HG02571 (cell line): ENCODE measurements around the gene XRCC1.

Experiments used
- ATAC-seq: cut with Tn5 transposase; IDR thresholded peaks from one replicate; pipeline ENCODE4 v1.9.1; 2021; ENCODE audit warnings: mild to moderate bottlenecking, moderate library complexity; ENCODE audit not compliant: unreplicated experiment

The XRCC1 gene, protein sequence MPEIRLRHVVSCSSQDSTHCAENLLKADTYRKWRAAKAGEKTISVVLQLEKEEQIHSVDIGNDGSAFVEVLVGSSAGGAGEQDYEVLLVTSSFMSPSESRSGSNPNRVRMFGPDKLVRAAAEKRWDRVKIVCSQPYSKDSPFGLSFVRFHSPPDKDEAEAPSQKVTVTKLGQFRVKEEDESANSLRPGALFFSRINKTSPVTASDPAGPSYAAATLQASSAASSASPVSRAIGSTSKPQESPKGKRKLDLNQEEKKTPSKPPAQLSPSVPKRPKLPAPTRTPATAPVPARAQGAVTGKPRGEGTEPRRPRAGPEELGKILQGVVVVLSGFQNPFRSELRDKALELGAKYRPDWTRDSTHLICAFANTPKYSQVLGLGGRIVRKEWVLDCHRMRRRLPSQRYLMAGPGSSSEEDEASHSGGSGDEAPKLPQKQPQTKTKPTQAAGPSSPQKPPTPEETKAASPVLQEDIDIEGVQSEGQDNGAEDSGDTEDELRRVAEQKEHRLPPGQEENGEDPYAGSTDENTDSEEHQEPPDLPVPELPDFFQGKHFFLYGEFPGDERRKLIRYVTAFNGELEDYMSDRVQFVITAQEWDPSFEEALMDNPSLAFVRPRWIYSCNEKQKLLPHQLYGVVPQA

DNA sequence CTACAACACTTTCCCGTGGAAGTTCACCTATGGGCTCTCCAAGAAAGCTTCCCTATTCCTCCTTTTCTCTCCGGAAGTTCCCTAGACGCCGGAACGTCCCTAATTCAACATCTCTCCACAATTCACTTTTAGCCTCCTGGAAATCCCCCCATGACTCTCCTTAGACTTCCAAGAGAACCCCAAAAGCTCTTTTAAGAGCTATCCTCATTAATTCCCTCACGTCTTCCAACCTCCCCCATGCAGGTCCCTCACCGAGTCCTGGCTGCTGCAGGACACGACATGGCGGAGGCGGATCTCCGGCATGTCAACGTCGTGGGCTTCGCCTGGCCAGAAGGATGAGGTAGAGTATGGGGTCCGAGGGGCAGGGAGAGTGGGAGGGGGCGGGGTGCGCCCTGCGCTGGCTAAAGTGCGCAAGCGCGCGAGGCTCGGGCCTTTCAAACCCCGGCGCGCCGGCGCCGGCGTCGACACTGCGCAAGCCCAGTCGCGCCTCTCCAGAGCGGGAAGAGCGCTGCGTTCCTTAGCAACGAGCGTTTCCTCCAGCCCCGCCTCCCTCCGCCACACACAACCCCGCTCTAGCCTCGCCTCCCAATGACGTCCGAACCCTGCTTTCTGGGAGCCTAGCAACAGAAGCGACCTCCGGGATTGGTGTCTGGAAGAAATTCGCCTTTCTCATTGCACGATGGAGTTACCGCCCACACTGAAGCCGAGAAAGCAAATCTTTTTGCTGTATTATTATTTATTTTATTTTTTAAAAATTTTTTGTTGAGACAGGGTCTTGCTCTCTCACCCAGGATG, at the start of gene XRCC1, which contains the start of gene PINLYP:
Gene XRCC1, minus strand, starts transcription at position 372 of the 795 bp plus-strand sequence. Its CDS starts 69 bp downstream, at position 303.
Gene PINLYP, plus strand, starts transcription at position 646 of the 795 bp plus-strand sequence. CDS start 1,391 bp downstream, outside the sequence.
- peak; percentile 95 for ATAC-seq

DNA sequence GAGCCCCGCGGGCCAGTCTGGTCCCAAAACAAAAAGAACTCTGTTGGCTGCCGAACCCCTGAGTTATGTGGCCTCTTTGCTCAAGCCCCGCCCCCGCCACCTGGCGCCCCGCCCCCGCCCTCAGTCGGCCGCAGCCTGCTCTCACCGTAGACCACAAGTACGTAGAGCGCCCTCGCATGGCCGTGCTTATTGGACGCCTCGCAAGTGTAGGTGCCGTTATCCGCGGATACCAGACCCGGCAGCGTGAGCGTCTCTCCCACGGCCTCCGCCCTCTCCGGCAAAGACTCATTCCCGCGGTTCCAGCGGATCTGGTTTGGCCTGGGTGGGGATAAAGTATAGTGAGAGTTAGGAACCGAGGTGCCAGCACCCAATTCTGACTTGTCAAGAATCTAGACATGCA, 49.6 kb upstream of the XRCC1 start:
- no peak for ATAC-seq

DNA sequence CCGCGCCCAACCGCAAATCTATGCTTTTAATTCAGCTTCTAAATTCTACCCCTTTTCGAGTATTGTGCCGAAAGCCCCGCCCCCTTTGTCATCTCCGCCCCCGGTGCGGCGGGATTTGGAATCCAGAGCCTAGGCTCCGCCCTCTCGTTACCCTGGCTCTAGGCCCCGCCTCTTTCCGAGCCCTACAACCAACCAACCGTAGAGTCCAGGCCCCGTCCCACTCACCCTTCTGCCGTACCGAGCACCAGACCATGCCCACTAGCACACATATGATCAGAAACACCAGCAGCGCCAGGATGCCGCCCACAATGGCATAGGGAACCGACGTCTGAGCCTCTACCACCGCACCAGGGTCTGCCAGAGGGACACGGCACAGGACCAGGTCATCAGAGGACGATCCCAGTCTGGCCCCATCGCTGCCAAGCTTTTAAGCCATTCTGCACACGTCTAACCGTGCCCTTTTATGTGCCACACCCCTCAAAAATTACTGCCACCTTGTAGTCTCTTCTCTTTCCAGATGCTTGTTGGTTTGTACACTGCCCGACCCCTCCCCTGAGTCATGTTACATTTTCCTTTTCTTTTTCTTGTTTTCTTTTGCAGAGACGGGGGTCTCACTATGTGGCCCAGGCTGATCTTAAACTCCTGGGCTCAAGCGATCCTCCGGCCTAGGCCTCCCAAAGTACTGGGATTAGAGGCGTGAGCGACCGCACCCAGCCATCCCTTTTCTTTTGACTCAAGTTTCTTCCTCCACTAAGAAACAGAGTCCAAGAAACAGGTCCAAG, 48.8 kb upstream of the XRCC1 start:
- no peak for ATAC-seq

DNA sequence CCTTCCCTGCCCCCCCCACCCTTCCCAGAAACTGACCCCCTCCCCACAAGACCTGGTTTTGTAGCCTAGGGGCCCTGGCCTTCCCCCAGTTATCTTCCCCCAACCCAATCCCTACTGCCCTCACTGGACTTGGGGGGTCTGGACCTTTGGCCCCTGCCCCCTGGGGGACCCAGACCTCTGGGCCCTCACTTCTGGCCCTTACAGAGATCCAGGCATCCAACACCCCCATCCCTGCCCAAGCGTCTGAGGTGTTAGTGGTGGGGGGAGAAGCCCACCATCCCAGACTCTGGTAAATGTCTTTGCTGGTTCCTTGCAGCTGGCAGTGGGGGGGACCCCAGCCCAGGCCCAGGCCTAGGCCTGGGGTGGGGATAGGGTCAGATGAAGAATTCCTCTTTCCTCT, 47.6 kb upstream of the XRCC1 start:
- no peak for ATAC-seq

DNA sequence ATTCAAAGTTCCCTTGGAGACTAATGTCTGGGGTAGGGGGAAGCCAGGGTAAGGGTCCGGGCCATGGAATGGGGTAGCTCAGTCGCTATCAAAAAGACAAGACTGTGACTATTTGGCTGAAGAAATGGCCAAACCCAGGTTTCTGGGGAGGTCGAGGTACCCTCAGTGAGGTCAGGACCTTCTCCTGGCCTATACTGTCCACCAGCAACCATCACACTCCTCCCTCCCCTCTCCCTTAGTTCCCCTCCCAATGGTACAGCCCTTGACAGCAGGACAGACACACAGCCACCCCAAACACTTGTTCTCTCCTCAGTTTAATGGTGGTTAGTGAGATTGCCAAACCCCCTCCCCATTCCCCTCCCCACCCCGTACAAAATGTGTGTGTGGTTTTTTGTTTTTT, 46.7 kb upstream of the XRCC1 start:
- ATAC-seq: no peak

DNA sequence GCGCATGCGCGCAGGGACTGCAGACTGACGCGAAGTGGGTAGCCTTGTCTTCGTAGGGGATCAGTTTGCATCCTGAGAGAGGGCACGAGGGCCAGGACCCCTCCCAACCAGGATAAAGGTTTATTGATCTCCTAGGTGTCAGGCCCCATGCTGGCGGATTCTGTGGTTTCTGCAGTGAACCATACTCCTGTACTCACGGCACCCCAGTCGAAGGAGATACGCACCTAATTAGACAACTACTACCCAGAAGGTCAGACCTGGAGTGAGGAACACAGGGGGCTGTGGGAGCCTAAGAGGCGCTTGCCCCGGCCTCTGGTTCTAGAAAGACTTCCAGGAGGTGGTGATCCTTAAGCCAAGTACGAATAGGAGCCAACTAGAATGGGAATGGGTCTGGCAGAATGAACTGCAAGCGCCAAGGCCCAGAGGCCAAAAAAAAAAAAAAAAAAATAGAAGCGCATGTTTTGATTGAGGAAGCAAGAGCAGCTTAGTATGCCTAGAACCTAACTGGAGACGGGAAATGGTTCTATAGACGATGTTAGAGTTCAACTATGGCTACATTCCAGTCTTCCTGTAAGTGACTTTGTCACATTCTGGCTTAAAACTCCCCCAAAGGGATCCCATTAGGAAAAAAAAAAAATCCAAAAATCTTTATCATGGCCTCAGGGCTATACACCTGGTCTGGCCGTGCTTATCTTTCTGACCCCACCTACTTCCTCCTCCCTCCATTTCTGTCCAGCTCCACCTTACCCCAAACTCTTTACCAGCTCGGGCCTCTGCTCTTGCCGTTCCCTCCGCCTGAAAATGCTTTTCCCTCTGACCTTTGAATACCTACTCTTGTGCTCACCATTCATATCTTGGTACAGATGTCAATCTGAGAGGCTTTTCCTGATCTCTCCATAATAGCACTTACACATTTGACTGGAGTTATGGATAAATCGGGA, 45.0 kb upstream of the XRCC1 start:
- ATAC-seq: no peak

DNA sequence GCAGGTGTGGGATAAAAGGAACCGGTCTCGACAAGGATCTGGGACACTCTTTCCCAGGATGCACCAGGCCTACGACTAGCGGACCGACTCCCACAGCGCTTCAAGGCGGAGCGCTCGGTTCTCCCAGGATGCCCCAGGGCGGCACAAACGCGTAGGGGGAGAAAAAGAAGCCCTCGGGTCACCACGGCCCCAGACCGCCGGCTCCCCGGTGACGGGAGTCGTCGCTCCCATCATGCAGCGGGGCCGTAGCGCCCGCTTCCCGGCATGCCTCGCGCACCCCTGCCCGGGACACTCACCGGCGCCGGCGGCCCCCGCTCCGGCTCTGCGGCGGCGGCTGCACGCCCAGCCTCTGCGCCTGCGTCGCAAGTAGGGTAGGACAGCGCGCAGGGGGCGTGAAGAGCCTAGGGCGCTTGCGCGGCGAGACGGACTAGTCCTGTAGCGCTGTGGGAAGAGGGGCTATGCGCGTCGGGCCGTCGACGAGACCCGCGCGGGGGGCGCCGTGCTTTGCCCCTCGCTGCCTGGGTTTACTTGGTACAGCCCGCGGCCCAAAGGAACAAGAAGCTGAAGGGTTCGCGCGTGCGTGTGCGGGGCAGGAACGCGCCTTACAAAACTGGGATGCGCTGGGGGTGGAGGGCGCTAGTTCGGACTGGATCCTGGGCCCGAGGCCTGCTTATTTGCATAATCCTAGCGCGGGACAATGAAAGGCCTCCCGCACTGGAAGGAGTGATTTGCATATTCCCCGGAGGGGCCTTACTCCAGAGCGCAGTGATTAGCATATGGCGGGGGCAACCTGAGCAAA, 44.1 kb upstream of the XRCC1 start, which contains the start of gene ZNF428:
Gene ZNF428, minus strand, starts transcription at position 368 of the 799 bp plus-strand sequence. CDS start 5,325 bp downstream, outside the sequence.
- ATAC-seq: peak; percentile 74

DNA sequence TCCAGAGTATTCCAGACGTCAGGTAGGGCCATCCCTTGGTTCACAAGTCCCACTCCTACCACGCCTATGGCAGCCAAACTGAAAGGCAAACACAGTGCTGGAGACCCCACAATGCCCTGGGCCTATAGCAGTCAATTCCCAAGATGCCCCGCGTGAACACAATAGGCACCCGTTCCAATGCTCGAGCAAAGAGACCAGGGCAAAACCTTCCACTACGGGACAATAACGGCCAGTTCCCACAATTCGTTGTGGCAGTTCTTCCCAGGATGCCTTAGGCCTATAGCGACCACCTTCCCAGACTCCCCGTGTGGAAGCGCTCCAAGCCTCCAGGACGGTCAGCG, 43.6 kb upstream of the XRCC1 start:
- ATAC-seq: peak; percentile 21

DNA sequence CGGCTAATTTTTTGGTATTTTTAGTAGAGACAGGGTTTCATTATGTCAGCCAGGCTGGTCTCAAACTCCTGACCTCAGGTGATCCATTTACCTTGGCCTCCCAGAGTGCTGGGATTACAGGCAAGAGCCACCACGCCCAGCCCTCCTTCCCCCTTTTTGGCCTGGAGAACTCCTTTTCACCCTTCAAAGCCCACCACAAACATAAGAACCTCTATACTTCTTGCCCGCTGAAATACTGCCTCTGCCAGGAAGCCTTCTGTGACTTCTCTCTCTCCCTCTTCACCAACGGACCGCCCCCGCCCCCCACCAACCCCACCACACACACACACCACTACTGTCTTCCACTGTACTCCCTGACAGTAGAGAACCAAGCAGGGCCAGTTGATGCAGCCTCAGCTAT, 41.6 kb upstream of the XRCC1 start:
- no peak for ATAC-seq

DNA sequence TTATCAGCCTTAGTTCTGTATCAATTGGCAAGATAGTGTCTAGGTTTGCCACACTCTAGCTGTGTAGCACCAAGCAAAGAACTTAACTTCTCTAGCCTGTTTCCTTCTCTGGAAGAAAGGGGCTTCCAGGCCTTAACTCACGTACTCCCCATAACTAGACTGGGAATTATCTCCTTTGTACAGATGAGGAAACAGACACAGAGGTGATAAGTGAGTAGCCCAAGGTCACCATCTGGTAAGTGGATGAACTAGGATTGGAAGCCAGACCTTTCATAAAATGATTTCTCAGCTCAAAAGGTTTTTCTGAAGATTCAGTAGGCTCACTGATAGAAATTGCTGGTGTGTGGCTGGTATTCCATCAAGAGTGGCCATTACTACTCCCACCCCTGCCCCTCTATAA, 41.0 kb upstream of the XRCC1 start:
- no peak for ATAC-seq

DNA sequence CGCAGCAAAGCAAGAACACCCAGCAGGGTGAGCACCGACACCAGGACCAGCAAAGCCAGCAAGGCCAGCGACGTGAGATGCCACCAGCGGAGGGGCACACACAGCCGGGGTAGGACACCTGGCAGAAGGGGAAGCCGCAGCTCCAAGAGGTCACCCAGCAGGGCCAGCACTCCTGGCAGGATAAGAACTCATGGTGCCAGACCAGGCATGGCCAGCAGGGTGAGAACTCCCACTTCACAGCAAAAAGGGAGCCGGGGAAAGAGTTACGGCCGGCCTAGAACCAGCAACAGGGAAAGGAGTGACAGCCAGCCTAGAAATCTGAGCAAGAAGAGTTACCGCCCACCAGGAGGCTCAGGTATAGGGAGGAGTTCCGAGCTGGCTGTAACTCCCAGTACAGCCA, 37.0 kb upstream of the XRCC1 start:
- ATAC-seq: no peak

DNA sequence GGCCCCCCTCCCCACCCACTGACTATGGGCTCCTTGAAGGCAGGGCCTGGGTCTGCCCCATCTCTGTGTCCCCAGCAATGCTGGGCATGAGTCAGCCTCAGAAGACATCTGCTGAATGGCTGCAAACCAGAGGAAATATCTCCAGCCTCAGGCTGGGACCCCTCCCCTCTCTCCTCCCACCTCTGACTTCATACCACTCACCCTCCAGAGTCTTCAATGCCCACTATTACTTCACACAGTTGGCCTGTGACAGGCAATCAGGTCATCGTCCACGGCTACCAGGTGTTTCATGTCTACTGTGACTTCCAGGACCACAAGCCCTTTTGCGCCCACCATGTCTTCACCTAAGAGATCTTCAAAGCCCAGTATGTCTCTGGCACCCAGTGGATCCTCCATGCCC, 36.5 kb upstream of the XRCC1 start, which contains the start of gene SRRM5:
Gene SRRM5, plus strand, starts transcription at position 301 of the 400 bp plus-strand sequence. Its CDS starts 34 bp downstream, at position 335.
- ATAC-seq: no peak

DNA sequence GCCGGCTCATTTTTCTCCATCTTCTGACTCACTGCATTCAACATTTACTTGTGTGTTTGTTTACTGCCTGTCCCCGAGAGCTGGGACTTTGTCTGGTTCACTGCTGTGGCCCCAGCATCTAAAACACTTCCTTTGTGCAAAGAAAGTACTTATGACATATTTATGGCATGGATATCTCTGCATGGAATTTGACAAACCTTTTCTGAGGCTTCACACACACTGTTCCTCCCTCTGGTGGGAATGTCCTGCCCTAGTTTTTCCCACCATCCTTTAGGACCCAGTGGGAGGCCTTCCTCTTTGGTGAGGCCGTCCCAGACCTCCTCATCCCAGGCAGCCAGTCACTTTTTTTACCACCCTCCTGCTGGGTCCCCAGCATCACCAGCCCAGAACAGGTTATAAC, 35.2 kb upstream of the XRCC1 start:
- ATAC-seq: no peak

DNA sequence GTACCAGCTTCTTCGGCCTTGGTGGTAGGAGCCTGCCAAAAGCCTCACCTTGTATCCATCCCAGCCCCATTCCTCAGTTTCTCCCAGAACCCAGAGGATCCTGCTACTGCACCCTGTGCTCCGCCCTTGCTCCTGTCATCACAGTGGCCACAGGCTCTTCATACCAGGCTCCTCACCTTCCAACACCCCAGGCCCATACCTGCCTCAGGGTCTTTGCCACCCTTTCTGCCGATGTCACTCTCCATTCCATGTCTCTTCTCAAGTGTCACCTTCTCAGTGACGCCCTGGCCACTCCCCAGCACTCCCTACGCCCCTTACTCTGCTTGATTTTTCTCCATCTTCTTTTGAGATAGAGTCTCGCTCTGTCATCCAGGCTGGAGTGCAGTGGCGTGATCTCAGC, 34.5 kb upstream of the XRCC1 start:
- ATAC-seq: no peak

DNA sequence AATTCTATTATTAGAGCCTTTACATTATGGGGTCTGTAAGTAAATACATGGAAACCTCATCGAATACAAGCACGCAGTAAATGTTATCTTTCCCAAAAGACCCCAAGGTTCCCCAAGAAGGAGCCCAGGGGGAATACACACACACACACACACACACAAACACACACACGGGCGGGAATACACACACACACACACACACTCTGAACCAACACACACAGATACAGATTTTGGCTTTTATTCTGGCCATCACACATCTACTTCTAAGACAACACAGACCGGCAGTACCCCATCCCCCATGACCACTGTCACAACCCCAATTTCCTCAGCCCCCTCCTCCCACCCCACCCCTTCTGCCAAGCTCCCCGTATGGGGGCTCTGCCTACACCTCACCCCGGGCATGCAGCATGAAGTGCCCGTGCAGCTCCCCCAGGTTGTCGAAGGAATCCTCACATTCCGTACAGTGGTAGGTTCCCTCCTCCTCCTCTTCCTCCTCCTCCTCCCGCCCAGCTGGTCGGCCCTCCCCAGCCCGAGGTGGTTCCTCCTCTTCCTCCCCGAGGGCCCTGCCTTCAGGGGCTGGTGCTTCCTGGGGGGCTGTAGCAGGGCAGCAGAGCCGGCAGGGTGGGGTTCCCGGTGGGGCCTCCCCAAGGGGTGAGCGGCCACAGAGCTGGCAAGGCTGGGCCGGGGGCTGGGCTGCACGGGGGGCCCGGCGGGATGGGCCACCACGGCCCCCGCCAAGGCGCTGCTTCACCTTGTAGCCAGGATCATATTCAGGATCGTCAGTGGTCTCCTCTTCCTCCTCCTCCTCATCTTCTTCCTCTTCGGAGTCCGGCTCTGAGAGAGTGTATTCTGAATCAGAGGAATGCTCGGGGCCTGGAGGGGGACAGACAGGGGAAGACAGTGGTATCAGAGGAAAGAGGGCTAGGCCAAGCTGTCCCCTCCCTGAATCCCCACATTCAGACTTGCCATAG, 32.2 kb upstream of the XRCC1 start:
- ATAC-seq: no peak

DNA sequence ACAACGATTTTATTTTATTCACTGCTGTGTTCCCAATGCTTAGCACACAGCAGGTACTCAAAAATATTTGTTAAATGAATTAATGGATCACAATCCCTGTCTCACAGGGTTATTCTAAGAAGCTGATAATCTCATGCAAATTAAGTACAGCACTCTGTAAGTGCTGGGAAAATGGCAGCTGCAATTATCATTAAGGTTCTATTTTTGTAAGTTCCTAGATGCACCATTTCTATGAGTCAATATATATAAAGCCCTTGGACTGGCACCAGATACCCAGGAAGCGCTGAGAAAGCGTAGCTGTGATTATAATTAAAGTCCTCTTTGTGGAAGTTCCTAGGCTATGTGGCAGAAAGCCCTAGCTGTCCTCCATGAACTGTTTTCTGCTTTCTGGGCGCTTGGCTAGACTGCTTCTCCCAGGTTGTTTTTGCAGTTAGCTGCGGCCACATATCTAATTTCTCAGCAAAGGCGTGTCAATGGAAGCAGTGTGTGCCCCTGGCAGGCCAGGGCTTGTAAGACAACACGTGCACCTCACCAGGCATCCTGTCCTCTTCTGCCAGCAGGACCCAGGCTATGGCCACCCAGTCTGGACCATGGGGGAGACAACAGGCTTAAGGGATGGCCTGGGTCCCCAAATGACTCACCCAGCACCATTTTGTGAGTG, 31.4 kb upstream of the XRCC1 start:
- no peak for ATAC-seq
